SU-DHL-6 (cell line): ENCODE measurements around the gene RBM24.

Experiments used
- H2AFZ ChIP-seq: fragments of 200-600 bp; sonication (generic); 2 replicates; pipeline ENCODE4 v1.6.1; 2014; ENCODE audit warnings: low read depth, mild to moderate bottlenecking, moderate library complexity, mixed read lengths, antibody characterized with exemption, low read length; ENCODE audit not compliant: severe bottlenecking
- H3F3A ChIP-seq: fragments of 200-600 bp; shearing (Covaris generic); 2 replicates; pipeline ENCODE4 v1.6.0; 2016; ENCODE audit warnings: antibody characterized with exemption, mild to moderate bottlenecking; ENCODE audit not compliant: insufficient read depth
- H3K27ac ChIP-seq: fragments of 200-600 bp; sonication (generic); 2 replicates; pipeline ENCODE4 v1.5.1; 2016; ENCODE audit warnings: low read depth, mild to moderate bottlenecking, low read length, moderate library complexity, mixed read lengths
- H3K27me3 ChIP-seq: fragments of 200-600 bp; sonication (generic), shearing (Covaris generic); 2 replicates; pipeline ENCODE4 v1.6.0; 2014; ENCODE audit warnings: mild to moderate bottlenecking, low read length
- H3K36me3 ChIP-seq: fragments of 200-600 bp; sonication (generic); 2 replicates; pipeline ENCODE4 v1.6.1; 2014; ENCODE audit warnings: mild to moderate bottlenecking, low read length, mixed read lengths
- H3K4me2 ChIP-seq: fragments of 300-600, 200-600 bp; shearing (Covaris generic), sonication (generic); 2 replicates; pipeline ENCODE4 v1.6.0; 2014; ENCODE audit warnings: low read length, low read depth, mild to moderate bottlenecking; ENCODE audit not compliant: poor library complexity, severe bottlenecking
- H3K4me3 ChIP-seq: fragments of 200-600 bp; sonication (generic); 2 replicates; pipeline ENCODE4 v1.5.1; 2014; ENCODE audit warnings: antibody characterized with exemption, low read length, mild to moderate bottlenecking, mixed read lengths; ENCODE audit not compliant: insufficient read depth, poor library complexity, severe bottlenecking
- H3K79me2 ChIP-seq: fragments of 200-600 bp; sonication (generic); 2 replicates; pipeline ENCODE4 v1.6.1; 2014; ENCODE audit warnings: mild to moderate bottlenecking, low read length, moderate library complexity; ENCODE audit not compliant: insufficient read depth
- H3K9ac ChIP-seq: fragments of 200-600 bp; sonication (generic); 2 replicates; pipeline ENCODE4 v1.7.0; 2014; ENCODE audit warnings: mild to moderate bottlenecking, low read length
- H3K9me2 ChIP-seq: fragments of 200-600 bp; sonication (generic); replicated peaks from 2 replicates; pipeline ENCODE4 v1.6.1; 2014; ENCODE audit warnings: low read length; ENCODE audit not compliant: insufficient read depth
- H3K9me3 ChIP-seq: fragments of 200-600 bp; sonication (generic); 2 replicates; pipeline ENCODE4 v1.6.1; 2014; ENCODE audit warnings: low read length, mixed read lengths; ENCODE audit not compliant: insufficient read depth
- H4K20me1 ChIP-seq: fragments of 200-600 bp; sonication (generic); 2 replicates; pipeline ENCODE4 v1.6.1; 2014; ENCODE audit warnings: low read depth, mild to moderate bottlenecking, antibody characterized with exemption, low read length, moderate library complexity, mixed read lengths
- CTCF ChIP-seq: fragments of 200-600 bp; sonication (generic); IDR thresholded peaks from one replicate; pipeline ENCODE4 v1.5.1; 2017; ENCODE audit warnings: antibody characterized with exemption, mild to moderate bottlenecking, low read length, moderate library complexity; ENCODE audit not compliant: insufficient read depth, poor library complexity, severe bottlenecking
- EZH2phosphoT487 ChIP-seq: fragments of 200-600 bp; sonication (generic), shearing (Covaris generic); conservative IDR thresholded peaks from 2 replicates; pipeline ENCODE4 v1.6.1; 2018; ENCODE audit warnings: mild to moderate bottlenecking, antibody characterized with exemption, low read length, moderate library complexity, mixed read lengths

RBM24 gene

GRCh38 chr6:17278289-17279063 lies 2.7 kb upstream of the RBM24 start:
- Histone ChIP-seq H4K20me1 (no peaks in the 10 kb centered on the region), H2AFZ (no peak overlapping the region), H3K4me2 (no peak overlapping the region)

GRCh38 chr6:17280138-17280537 lies 1.0 kb upstream of the RBM24 start:
- Histone ChIP-seq H3K79me2 (no peaks in the 10 kb centered on the region), H3F3A (no peaks in the 10 kb centered on the region), H3K27me3 (no peaks in the 10 kb centered on the region), H3K4me2 (no peak overlapping the region), H3K9ac (no peak overlapping the region), H3K9me3 (no peaks in the 10 kb centered on the region), H4K20me1 (no peaks in the 10 kb centered on the region), H2AFZ (no peak overlapping the region), H3K36me3 (no peaks in the 10 kb centered on the region), H3K27ac (no peak overlapping the region), H3K4me3 (no peak overlapping the region), H3K9me2 (no peaks in the 10 kb centered on the region)
- TF ChIP-seq CTCF (no peak), EZH2phosphoT487 (no peak)

More at GRCh38 chr6:17278289-17279063, 2.7 kb upstream of the RBM24 start:
- no peak overlapping the region for H3K27ac ChIP-seq
- H3K36me3 ChIP-seq: no peaks in the 10 kb centered on the region
- H3K79me2 ChIP-seq: no peaks in the 10 kb centered on the region
- no peak overlapping the region for H3K4me3 ChIP-seq
- no peaks in the 10 kb centered on the region for H3F3A ChIP-seq
- H3K9me2 ChIP-seq: no peaks in the 10 kb centered on the region
- no peaks in the 10 kb centered on the region for H3K9me3 ChIP-seq
- TF ChIP-seq CTCF (no peak), EZH2phosphoT487 (no peak)
- H3K9ac ChIP-seq: no peak overlapping the region
- no peaks in the 10 kb centered on the region for H3K27me3 ChIP-seq

GRCh38 chr6:17280552-17281090 lies 540 bp upstream of the RBM24 start:
- Histone ChIP-seq H4K20me1 (no peaks in the 10 kb centered on the region), H3K9me3 (no peaks in the 10 kb centered on the region), H2AFZ (no peak overlapping the region), H3K4me3 (no peak overlapping the region), H3F3A (no peaks in the 10 kb centered on the region), H3K79me2 (no peaks in the 10 kb centered on the region), H3K4me2 (no peak overlapping the region), H3K36me3 (no peaks in the 10 kb centered on the region), H3K27me3 (no peaks in the 10 kb centered on the region), H3K9ac (no peak overlapping the region), H3K27ac (no peak overlapping the region), H3K9me2 (no peaks in the 10 kb centered on the region)
- no peak for TF ChIP-seq CTCF
- TF ChIP-seq EZH2phosphoT487: no peak
